ENCODE data around the gene MR1. TPM values are rescaled to one million over a fixed set of nuclear protein-coding genes. Genes with fewer than 3 reads are reported as not detected.

Gene MR1
- total RNA-seq, 2 donors from 2014 or later = 5.3 to 7.5 TPM

- DNase-seq (no peak), ATAC-seq (no peak)
- intact Hi-C loops (cut with DNase I, micrococcal nuclease) = no loop called here
Measured at GRCh38 chr1:181100934-181101333, 67.2 kb downstream of the MR1 start.

- no peak for DNase-seq
- no peak for ATAC-seq
- intact Hi-C loops (cut with DNase I, micrococcal nuclease) = no loop called here
Measured at GRCh38 chr1:181101581-181102226, 67.9 kb downstream of the MR1 start.

- intact Hi-C loops (cut with DNase I, micrococcal nuclease) = no loop called here
- DNase-seq = no peak
- ATAC-seq = no peak
Measured at GRCh38 chr1:181102841-181103240, 69.1 kb downstream of the MR1 start.

GRCh38 chr1:181103399-181103798 is 69.6 kb downstream of the MR1 start:
- DNase-seq (no peak), ATAC-seq (no peak)
- intact Hi-C loops (cut with DNase I, micrococcal nuclease) = no loop called here

GRCh38 chr1:181104042-181104789 is 70.4 kb downstream of the MR1 start:
- DNase-seq = no peak
- peak; percentile 34 for ATAC-seq
- intact Hi-C loops (cut with DNase I, micrococcal nuclease) = no loop called here

- ATAC-seq (no peak), DNase-seq (peak in 1 of 2 donors; percentile 71)
- intact Hi-C loops (cut with DNase I, micrococcal nuclease) = no loop called here
Measured at GRCh38 chr1:181104790-181105133, 71.0 kb downstream of the MR1 start.

GRCh38 chr1:181105134-181106021 is 71.6 kb downstream of the MR1 start:
- ATAC-seq (peak; percentile 91), DNase-seq (peak; percentile 96)
- intact Hi-C loops (cut with DNase I, micrococcal nuclease) = no loop called here

- DNase-seq (no peak), ATAC-seq (no peak)
- intact Hi-C loops (cut with DNase I, micrococcal nuclease) = no loop called here
Measured at GRCh38 chr1:181106022-181106312, 72.2 kb downstream of the MR1 start.

GRCh38 chr1:181106479-181106878 is 72.7 kb downstream of the MR1 start:
- no peak for DNase-seq
- intact Hi-C loops (cut with DNase I, micrococcal nuclease) = no loop called here

GRCh38 chr1:181107711-181108110 is 73.9 kb downstream of the MR1 start:
- intact Hi-C loops (cut with DNase I, micrococcal nuclease) = no loop called here
- no peak for DNase-seq
- no peak for ATAC-seq

More at GRCh38 chr1:181106479-181106878, 72.7 kb downstream of the MR1 start:
- no peak for ATAC-seq

GRCh38 chr1:181108304-181108867 is 74.6 kb downstream of the MR1 start:
- no peak for ATAC-seq
- intact Hi-C loops (cut with DNase I, micrococcal nuclease) = no loop called here
- DNase-seq = no peak

- intact Hi-C loops (cut with DNase I, micrococcal nuclease) = no loop called here
- DNase-seq = no peak
- ATAC-seq = no peak
Measured at GRCh38 chr1:181110013-181110412, 76.2 kb downstream of the MR1 start.

Other genes with a start within 250 kb of the MR1 start
- 1 to 10 TPM in 1 of 2 donors, under 1 TPM in 1; 0.67 to 1.6 TPM for gene KIAA1614, start 121.1 kb upstream of the MR1 start, total RNA-seq
- gene STX6, start 11.1 kb upstream of the MR1 start, total RNA-seq = 10 to 100 TPM; 16.8 to 18.2 TPM
- 10 to 100 TPM; 13.8 to 19.8 TPM for gene IER5, start 54.7 kb downstream of the MR1 start, total RNA-seq

All from left colon (tissue), 2 donors.